CD4-positive, alpha-beta T cell treated with Interleukin-21 for 1 hour (primary cell): Measurements from ENCODE around the gene PROSER2.

Source experiments
- DNase-seq: peaks from one replicate; pipeline ENCODE4 v3.0.0-alpha.2; 2020

Gene PROSER2

GRCh38 chr10:11823122-11823988 lies at the start of gene PROSER2:
Gene PROSER2 (plus strand): TSS chr10:11823356. CDS start chr10:11852078, 28,722 bp downstream.
- peak; percentile 15 for DNase-seq

GRCh38 chr10:11773761-11774441 lies 49.3 kb upstream of the PROSER2 start:
- no peak for DNase-seq

GRCh38 chr10:11775412-11775811 lies 47.7 kb upstream of the PROSER2 start:
- no peak for DNase-seq

- DNase-seq, result no peak
These were observed 47.1 kb upstream of the PROSER2 start for GRCh38 chr10:11776080-11776479.

- DNase-seq, result no peak
These were observed 42.0 kb upstream of the PROSER2 start for GRCh38 chr10:11781114-11781513.

GRCh38 chr10:11782793-11783557 lies 40.2 kb upstream of the PROSER2 start:
- peak; percentile 40 for DNase-seq

GRCh38 chr10:11783558-11783865 lies 39.6 kb upstream of the PROSER2 start:
- DNase-seq, result no peak

GRCh38 chr10:11787374-11787773 lies 35.8 kb upstream of the PROSER2 start:
- DNase-seq, result no peak

- DNase-seq, result no peak
These were observed 35.3 kb upstream of the PROSER2 start for GRCh38 chr10:11787846-11788245.

- no peak for DNase-seq
These were observed 33.9 kb upstream of the PROSER2 start for GRCh38 chr10:11789306-11789705.

- no peak for DNase-seq
These were observed 33.2 kb upstream of the PROSER2 start for GRCh38 chr10:11789956-11790355.

GRCh38 chr10:11793762-11794479 lies 29.2 kb upstream of the PROSER2 start:
- DNase-seq, result no peak

- no peak for DNase-seq
These were observed 28.6 kb upstream of the PROSER2 start for GRCh38 chr10:11794566-11794965.

- DNase-seq, result no peak
These were observed 27.8 kb upstream of the PROSER2 start for GRCh38 chr10:11795101-11795920.

- no peak for DNase-seq
These were observed 26.7 kb upstream of the PROSER2 start for GRCh38 chr10:11796474-11796873.

GRCh38 chr10:11797281-11797680 lies 25.9 kb upstream of the PROSER2 start:
- no peak for DNase-seq

GRCh38 chr10:11797847-11798633 lies 25.1 kb upstream of the PROSER2 start:
- DNase-seq, result no peak

- no peak for DNase-seq
These were observed 24.1 kb upstream of the PROSER2 start for GRCh38 chr10:11798845-11799735.

- no peak for DNase-seq
These were observed 23.4 kb upstream of the PROSER2 start for GRCh38 chr10:11799736-11800080.

GRCh38 chr10:11804336-11804735 lies 18.8 kb upstream of the PROSER2 start:
- DNase-seq, result no peak
